Measurements from ENCODE around the gene TAF1L. TPM values are rescaled to one million over a fixed set of nuclear protein-coding genes. Genes with fewer than 3 reads are reported as not detected.

The TAF1L gene
- total RNA-seq, 1 experiment from 2014 or later = not detected

DNA sequence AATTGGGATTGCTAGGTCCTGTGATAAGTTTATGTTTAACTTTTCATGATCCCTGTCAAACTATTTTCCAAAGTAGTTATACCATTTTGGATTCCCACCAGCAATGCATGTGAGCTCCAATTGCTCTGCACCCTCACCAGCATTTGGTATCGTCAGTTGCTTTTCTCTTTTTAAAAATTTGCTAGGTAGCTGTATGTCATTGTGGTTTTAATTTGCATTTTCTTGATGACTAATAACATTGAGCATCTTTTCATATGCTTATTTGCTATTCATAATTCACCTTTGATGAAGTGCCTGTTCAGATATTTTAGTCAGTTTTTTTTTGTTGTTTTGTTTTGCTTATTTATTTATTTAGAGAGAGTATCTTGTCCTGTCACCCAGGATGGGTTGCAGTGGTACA is 12.5 kb downstream of the TAF1L start:
- H3K9me3 ChIP-seq = no peaks in the 10 kb centered on the region
- H3K4me3 ChIP-seq (ENCODE audit: low read depth, low read length) = no peak overlapping the region
- no peaks in the 10 kb centered on the region for H3K27me3 ChIP-seq (replicated peaks; ENCODE audit: control insufficient read depth, insufficient read depth, low read length)
- DNase-seq = no peak
- no peak for TF ChIP-seq CTCF (IDR thresholded peaks at IDR 0.05; ENCODE audit: insufficient read depth in 1 of 2, low read depth in 1 of 2, low read length in 1 of 2, severe bottlenecking in 1 of 2, unreplicated experiment in 1 of 2)
- H3K36me3 Mint-ChIP-seq (ENCODE audit: insufficient read depth, unreplicated experiment) = no peaks in the 10 kb centered on the region
- BruUV-seq (replicated peaks) = no TSS peak
- no peak overlapping the region for H3K4me3 Mint-ChIP-seq (ENCODE audit: unreplicated experiment)
- H3K4me1 Mint-ChIP-seq (ENCODE audit: low read depth, unreplicated experiment) = no peaks in the 10 kb centered on the region
- H3K36me3 ChIP-seq (ENCODE audit: control insufficient read depth, insufficient read depth, low read length) = no peaks in the 10 kb centered on the region
- ChIA-PET POLR2A (no interaction called here), CTCF (no interaction called here)
- no peaks in the 10 kb centered on the region for H3K4me1 ChIP-seq
- peaks cover 6% of the 10 kb centered on the region for H3K27me3 Mint-ChIP-seq (ENCODE audit: insufficient read depth, unreplicated experiment)
- H3K27ac Mint-ChIP-seq (ENCODE audit: unreplicated experiment) = no peak overlapping the region
- H3K9me3 Mint-ChIP-seq (ENCODE audit: unreplicated experiment) = no peaks in the 10 kb centered on the region
- intact Hi-C loops (cut with micrococcal nuclease; ENCODE audit: unreplicated experiment) = no loop called here

DNA sequence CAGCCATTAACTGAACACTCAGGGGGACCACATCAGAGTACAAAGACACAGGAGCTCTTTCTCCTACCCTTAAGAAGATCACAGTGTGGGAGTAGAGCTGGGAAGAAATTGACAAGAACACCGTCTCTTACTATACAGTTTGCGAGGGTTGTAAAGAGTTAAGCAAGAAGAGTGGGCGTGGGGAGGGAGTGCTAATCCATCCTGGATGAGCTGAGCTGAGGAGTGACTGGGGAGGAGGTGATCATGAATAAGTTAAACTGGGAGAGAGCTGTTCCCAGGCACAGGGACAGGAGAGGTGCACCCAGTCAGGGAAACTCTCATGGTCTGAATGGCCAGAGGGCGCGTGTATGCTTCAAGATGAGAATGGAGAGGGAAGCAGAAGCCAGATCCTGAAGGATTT is 17.2 kb downstream of the TAF1L start:
- H3K9me3 Mint-ChIP-seq (ENCODE audit: unreplicated experiment) = no peaks in the 10 kb centered on the region
- H3K27me3 Mint-ChIP-seq (ENCODE audit: insufficient read depth, unreplicated experiment) = peaks cover 12% of the 10 kb centered on the region
- Histone ChIP-seq H3K4me3 (ENCODE audit: low read depth, low read length) (no peak overlapping the region), H3K4me1 (no peaks in the 10 kb centered on the region), H3K9me3 (no peaks in the 10 kb centered on the region), H3K36me3 (ENCODE audit: control insufficient read depth, insufficient read depth, low read length) (no peaks in the 10 kb centered on the region), H3K27me3 (replicated peaks; ENCODE audit: control insufficient read depth, insufficient read depth, low read length) (no peaks in the 10 kb centered on the region)
- DNase-seq = no peak
- no TSS peak for BruUV-seq (replicated peaks)
- ChIA-PET POLR2A (no interaction called here), CTCF (no interaction called here)
- H3K36me3 Mint-ChIP-seq (ENCODE audit: insufficient read depth, unreplicated experiment) = no peaks in the 10 kb centered on the region
- intact Hi-C loops (cut with micrococcal nuclease; ENCODE audit: unreplicated experiment) = no loop called here
- no peak overlapping the region for H3K27ac Mint-ChIP-seq (ENCODE audit: unreplicated experiment)
- H3K4me3 Mint-ChIP-seq (ENCODE audit: unreplicated experiment) = no peak overlapping the region
- TF ChIP-seq CTCF (IDR thresholded peaks at IDR 0.05; ENCODE audit: insufficient read depth in 1 of 2, low read depth in 1 of 2, low read length in 1 of 2, severe bottlenecking in 1 of 2, unreplicated experiment in 1 of 2) = no peak
- H3K4me1 Mint-ChIP-seq (ENCODE audit: low read depth, unreplicated experiment) = no peaks in the 10 kb centered on the region

- CTCF ChIA-PET = no interaction called here
- H3K36me3 Mint-ChIP-seq (ENCODE audit: insufficient read depth, unreplicated experiment) = no peaks in the 10 kb centered on the region
- no peak overlapping the region for H3K27ac Mint-ChIP-seq (ENCODE audit: unreplicated experiment)
- H3K27me3 Mint-ChIP-seq (ENCODE audit: insufficient read depth, unreplicated experiment) = no peaks in the 10 kb centered on the region
- no peaks in the 10 kb centered on the region for H3K4me1 Mint-ChIP-seq (ENCODE audit: low read depth, unreplicated experiment)
- Histone ChIP-seq H3K4me1 (no peaks in the 10 kb centered on the region), H3K27me3 (replicated peaks; ENCODE audit: control insufficient read depth, insufficient read depth, low read length) (no peaks in the 10 kb centered on the region), H3K9me3 (no peaks in the 10 kb centered on the region; the same call in 1 of the 2 replicates), H3K36me3 (ENCODE audit: control insufficient read depth, insufficient read depth, low read length) (no peaks in the 10 kb centered on the region), H3K4me3 (ENCODE audit: low read depth, low read length) (no peak overlapping the region)
- no peak for DNase-seq
- no TSS peak for BruUV-seq (replicated peaks)
- POLR2A ChIA-PET = no interaction called here
- no peak overlapping the region for H3K4me3 Mint-ChIP-seq (ENCODE audit: unreplicated experiment)
- intact Hi-C loops (cut with micrococcal nuclease; ENCODE audit: unreplicated experiment) = no loop called here
- no peak for TF ChIP-seq CTCF (IDR thresholded peaks at IDR 0.05; ENCODE audit: insufficient read depth in 1 of 2, low read depth in 1 of 2, low read length in 1 of 2, severe bottlenecking in 1 of 2, unreplicated experiment in 1 of 2)
- no peaks in the 10 kb centered on the region for H3K9me3 Mint-ChIP-seq (ENCODE audit: unreplicated experiment)
Observed at GRCh38 chr9:32606811-32607210, 28.7 kb downstream of the TAF1L start.
